T-helper 2 cell (primary cell): ENCODE data around the gene LIPT1.
A peak's percentile ranks its signal among the peaks of the same experiment; 100 is the strongest.
"Not testable (repeated sequence)": the region's sequence is repeated elsewhere in the genome, so short reads cannot be mapped to it uniquely, and the experiment has no call there.

Experiments
- DNase-seq, 5 experiments: peaks; one replicate each; pipeline versions ENCODE4 v3.0.0 to v3.0.0-alpha.2; 2012 to 2022

LIPT1 gene

DNA sequence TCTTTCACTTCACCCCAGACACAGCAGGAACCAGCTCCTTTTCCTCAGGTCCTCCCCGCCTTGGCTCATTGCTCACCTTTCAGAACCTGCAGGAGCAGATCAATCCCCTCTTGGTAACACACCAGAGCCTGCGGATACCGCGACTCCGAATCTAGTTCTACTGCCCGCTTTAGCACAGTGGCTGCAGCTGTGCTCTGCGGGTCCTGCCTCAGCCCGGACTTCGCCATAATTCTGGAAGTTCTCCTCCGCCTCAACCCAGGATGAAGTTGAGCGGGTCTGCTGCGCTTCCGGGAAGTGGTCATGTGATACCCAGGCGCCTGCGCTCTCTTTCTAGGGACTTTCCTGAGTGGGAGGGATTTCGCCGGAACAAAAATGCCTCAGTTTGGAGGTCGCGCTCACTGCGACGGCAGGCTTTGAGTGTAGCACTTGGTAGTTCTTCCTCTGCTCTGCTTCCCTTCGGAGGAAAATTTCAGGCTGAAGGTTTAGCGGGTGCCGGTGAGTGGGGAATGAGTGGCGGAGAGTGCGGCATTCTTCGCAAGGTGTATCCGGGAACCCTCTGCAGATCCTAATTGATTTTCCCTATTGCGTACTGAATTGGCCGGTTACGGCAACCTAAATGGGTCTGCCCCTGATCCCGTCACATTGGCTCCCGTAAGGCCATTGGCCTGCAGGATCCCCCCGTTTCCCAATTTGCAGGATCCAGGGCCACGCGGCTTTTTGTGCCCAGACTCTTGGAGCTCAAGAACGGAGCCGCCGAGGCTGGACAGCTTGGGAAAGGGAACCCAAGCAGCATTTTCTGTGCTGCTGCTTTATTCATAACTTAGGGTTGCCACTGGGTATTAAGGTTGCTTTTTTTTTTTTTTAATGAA lies 26.2 kb downstream of the LIPT1 start, which contains the start of the genes MITD1 and MRPL30:
Gene MITD1, minus strand, starts transcription at position 304 of the 869 bp plus-strand sequence. Its CDS starts 77 bp downstream, at position 227.
Gene MRPL30, plus strand, starts transcription at position 430 of the 869 bp plus-strand sequence. CDS start 5,020 bp downstream, outside the sequence.
- DNase-seq, result peak; percentile 74 to 95 (median 85)

DNA sequence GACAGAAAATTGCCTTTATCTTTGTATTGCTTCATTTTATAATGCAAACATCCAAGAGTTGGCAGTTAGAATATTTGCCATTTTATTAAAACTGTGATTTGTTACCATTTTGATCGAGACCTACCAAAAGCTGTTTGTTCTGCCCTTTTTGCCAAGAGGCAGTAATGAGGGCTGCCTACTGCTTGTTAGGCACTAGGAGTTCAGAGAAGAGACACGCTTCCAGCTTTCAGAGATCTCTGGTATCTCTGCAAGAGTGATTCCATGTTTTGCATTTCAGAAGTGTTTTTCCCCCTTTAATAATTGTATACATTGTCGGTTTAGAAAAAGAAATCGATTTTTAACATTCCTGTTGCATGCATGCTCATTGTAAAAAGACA lies 26.8 kb downstream of the LIPT1 start:
- DNase-seq, result peak in 1 of 5 experiments; percentile 38

DNA sequence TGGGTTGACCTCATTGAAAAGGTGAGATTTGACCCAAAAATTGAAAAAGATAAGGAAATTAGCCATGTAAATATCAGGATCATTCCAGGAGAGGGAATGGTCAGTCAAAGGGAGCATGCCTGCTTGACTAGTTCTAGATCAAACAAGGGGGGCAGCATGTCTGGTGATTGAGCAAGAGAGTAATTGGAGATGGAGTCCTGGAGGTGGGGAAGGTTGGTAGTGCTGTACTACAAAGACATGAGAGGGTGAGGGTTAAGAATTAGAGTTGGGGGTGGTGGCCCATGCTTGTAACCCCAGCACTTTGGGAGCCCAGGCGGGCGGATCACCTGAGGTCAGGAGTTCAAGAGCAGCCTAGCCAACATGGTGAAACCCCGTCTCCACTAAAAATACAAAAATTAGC lies 28.3 kb downstream of the LIPT1 start:
- DNase-seq, result no peak

DNA sequence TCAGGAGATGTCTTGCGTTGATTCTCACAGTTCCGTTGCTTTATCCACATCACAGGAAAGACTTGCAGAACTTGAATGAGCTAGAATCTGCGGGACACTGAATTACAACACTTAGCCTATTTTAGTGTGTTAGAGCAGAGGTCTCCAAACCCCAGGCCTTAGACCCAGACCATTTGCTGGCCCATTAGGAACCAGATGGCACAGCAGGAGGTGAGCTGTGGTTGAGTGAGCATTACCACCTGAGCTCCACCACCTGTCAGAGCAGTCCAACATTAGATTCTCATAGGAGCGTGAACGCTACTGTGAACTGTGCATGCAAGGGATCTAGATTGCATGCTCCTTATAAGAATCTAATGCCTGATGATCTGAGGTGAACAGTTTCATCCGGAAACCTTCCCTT lies 30.0 kb downstream of the LIPT1 start:
- DNase-seq, result no peak

DNA sequence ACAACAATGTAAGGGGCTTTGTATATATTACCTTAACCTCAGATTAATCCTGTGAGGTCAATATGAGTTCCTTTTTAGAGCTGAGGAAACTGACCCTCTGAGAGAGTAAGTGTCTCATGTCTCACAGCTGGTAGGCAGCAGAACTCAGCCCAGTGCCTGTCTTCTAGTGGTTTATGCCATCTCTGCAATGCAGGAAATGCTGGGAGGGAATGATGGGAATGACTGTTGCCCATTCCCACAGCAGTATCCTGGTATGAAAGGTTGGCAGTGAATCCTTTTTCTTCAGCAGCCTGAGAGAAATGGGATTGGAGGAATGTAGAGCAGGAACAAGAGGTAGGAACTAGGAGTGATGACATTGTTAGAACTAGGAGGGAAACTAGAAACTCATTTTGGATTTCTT lies 32.2 kb downstream of the LIPT1 start:
- DNase-seq, result no peak

DNA sequence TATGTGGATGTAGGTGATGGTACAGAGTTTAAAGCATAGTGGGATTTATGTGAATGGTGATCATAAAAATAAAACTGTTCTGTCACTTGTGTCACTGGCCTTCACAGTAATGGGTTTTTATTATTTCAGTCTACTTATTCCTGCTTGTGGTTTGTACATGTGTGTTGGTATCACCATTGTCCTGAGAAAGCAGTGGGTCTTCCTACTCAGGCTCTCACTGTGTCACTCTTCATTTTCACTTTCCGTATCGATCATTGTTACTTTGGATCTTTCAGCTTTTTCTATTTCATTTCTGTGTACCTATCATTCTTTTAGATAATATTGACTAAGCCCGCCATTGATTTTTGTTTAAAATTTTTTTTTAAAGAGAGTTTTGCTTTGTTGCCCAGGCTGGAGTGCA lies 33.6 kb downstream of the LIPT1 start:
- no peak for DNase-seq

DNA sequence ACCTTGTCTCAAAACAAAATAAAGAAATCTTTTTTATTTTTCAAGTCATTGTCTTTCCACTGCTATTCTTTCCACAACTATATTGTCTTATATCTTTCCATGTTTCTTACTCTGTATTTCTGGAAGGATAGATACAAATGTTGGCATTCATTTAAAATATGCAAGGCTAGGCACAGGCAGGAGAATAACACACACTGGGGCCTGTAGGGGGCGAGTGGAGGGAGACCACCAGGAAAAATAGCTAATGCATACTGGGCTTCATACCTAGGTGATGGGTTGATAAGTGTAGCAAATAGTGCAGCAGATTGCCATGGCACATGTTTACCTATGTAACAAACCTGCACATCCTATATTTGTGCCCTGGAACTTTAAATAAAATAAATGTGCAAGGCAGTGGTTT lies 35.8 kb downstream of the LIPT1 start:
- DNase-seq, result no peak

DNA sequence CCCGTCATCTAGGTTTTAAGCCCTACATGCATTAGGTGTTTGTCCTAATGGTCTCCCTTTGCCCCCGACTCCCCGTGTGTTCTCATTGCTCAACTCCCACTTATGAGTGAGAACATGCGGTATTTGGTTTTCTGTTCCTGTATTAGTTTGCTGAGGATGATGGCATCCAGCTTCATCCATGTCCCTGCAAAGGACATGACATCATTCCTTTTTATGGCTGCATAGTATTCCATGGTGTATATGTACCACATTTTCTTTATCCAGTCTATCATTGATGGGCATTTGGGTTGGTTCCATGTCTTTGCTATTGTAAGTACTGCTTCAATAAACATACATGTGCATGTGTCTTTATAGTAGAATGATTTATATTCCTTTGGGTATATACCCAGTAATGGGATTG lies 37.6 kb downstream of the LIPT1 start:
- not testable (repeated sequence) for DNase-seq

DNA sequence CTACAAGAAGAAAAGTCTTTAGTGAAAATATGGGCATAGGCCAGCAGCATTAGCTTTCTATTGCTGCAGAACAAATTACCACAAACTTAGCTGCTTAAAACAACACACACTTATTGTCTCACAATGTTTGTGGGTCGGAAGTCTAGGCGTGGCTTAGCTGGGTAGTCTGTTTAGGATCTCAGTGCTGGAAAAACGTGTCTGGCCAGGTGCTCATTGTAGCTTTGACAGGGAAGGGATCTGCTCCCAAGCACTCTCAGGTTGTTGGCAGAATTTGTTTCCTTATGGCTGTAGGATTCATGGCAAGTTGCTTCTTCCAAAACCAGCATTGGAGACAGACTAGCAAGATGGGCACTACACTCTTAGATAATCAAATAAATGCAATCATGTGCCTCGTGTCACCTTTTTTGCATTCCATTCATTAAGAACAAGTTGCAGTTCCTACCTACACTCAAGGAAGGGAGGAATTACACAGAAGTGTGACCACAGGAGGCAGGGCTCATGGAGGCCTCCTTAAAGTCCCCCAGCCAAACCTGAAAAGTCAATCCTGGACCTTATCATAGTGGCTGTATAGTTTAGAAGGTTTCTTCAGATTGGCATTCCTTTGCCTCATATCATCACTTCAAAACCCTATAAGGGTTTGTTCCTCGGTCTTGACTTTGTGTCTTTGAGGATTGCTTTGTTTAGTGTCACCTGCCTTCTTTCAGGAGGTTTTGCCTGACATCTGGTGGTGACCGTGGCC lies 43.5 kb downstream of the LIPT1 start:
- no peak for DNase-seq

DNA sequence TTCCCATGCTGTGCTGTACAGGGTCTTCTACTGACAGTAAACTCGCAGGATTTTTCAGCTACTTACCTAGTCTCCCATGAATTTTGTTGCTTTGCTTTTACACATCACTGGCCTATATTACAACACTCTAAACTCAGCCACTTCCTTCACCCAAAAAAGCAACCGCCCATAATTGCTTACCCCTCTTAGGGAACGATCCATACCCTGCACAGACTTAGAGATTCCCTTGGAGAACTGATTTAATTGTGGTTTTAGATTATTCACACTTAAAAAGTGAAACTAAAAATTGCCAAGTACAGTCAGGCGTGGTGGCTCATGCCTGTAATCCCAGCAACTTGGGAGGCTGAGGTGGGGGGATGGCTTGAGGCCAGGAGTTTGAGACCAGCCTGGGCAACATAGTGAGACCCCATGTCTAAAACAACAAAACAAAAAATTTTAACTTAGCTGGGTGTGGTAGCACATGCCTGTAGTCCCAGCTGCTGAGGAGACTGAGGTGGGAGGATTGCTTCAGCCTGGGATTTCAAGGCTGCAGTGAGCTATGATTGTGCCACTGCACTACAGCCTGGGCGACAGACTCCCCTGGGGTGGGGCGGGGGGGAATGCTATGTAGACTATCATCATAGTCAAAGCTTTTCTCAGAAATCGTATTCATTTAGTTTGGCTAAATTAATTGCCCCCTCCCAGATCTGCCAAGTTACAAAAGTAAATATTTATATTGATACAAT lies 45.5 kb downstream of the LIPT1 start:
- DNase-seq, result no peak

DNA sequence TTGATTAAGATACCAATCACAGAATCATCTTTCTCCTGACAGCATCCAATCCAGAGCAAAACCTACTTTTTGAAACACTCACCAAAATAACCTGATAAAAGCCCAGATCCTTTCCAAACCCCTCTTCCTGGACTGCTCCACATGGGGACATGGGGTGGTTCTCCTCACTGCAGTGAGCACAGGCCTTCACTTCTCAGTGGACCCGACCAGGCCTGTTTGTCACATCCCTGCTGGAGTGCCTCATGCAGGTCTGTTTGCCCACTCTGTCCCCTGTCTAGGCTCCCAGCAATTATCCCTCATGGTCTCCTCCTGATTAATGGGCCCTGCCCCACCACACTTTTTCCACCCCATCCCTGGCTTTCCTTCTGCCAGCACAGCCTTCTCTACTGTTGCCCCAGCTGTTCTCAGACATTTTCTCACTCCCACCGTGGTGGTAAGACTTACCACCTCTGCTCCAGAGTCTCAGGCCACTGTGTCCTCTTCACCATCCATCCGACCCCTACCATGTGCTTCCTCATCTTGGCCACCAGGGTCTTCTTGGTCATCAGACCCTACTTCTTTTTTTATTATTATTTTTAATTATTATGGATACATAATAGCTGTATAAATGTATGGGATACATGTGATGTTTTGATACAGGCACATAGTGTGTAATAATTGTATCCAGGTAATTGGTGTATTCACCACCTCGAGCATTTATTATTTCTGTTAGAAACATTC lies 47.4 kb downstream of the LIPT1 start:
- DNase-seq, result no peak

DNA sequence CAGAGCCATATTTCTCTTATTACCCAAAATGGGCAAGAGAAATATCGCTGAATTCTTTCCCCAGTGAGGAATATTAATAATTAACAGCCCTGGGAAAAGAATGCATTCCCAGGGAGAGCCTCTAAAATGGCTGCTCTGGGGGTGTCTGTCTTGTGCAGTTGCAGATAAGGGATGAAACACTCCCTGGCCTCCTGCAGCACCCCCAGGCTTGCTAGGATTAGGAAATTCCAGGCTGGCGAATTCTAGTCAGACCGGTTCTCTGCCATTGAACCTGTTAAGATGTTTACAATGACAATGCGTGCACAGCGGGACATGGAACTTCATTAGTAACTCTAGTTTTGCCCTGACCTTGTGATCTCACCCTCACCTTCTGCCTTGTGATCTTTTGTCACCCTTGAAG lies 50.7 kb downstream of the LIPT1 start:
- DNase-seq, result no peak
